Vagina (tissue), 2 donors: ENCODE measurements around the gene CTBP1. TPM values are rescaled to one million over a fixed set of nuclear protein-coding genes. Genes with fewer than 3 reads are reported as not detected.

ENCODE experiments used
- DNase-seq, 2 donors: peaks; one replicate each; pipeline ENCODE4 v3.0.0-alpha.2; 2017; ENCODE audit errors: extremely low spot score in 2 of 2
- H3K27ac ChIP-seq: fragments of 200-600 bp; sonication (generic); one replicate; pipeline ENCODE4 v1.5.1; 2019
- H3K27me3 ChIP-seq: fragments of 200-600 bp; sonication (generic); one replicate; pipeline ENCODE4 v1.5.1; 2019
- H3K36me3 ChIP-seq, 2 donors: fragments of 200-600 bp; sonication (generic); one replicate each; pipeline ENCODE4 v1.5.1; 2017 to 2019
- H3K4me1 ChIP-seq: fragments of 200-600 bp; sonication (generic); one replicate; pipeline ENCODE4 v1.5.1; 2019
- H3K4me3 ChIP-seq, 2 donors: fragments of 200-600 bp; sonication (generic); 1 replicate in 1 of 2; 2 replicates in 1 of 2; pipeline ENCODE4 v1.5.1; 2016 to 2019
- H3K9me3 ChIP-seq: fragments of 200-600 bp; sonication (generic); one replicate; pipeline ENCODE4 v1.5.1; 2019
- CTCF ChIP-seq, 3 experiments: fragments of 450-650 bp in 2 of 3; fragments of 200-600 bp in 1 of 3; sonication (generic) in 1 of 3; IDR thresholded peaks; one replicate each; pipeline ENCODE4 v1.5.1; 2017 to 2019; ENCODE audit warnings: antibody characterized with exemption in 3 of 3, mild to moderate bottlenecking in 2 of 3, moderate library complexity in 2 of 3
- POLR2A ChIP-seq, 2 donors: fragments of 450-650 bp; IDR thresholded peaks; one replicate each; pipeline ENCODE4 v1.6.1; 2017; ENCODE audit warnings: antibody characterized with exemption in 2 of 2, mild to moderate bottlenecking in 2 of 2, moderate library complexity in 2 of 2
- POLR2AphosphoS5 ChIP-seq, 2 donors: sonication (generic); formaldehyde crosslinking; IDR thresholded peaks; one replicate each; pipeline ENCODE4 v1.9.0; 2017; ENCODE audit warnings: antibody characterized with exemption in 2 of 2, mild to moderate bottlenecking in 2 of 2, low read depth in 1 of 2; ENCODE audit not compliant: insufficient read depth in 1 of 2
- intact Hi-C: fragments of 100-400 bp; cut with DNase I; formaldehyde crosslinking; loops from one replicate; pipeline ENCODE4 v1.15.1; 2023
- total RNA-seq: library from RNA; depleted of rRNA; stranded (reverse); fragments of >200 nt; gene quantifications from one replicate; pipeline ENCODE4 v1.2.3, GENCODE V29; 2016

The CTBP1 gene
- total RNA-seq, 1 donor from 2014 or later = 93.1 TPM

GRCh38 chr4:1168191-1169101 is 80.5 kb downstream of the CTBP1 start:
- TF ChIP-seq POLR2AphosphoS5 (IDR thresholded peaks at IDR 0.05; ENCODE audit: insufficient read depth in 1 of 2, low read depth in 1 of 2) = no peak
- no peak for TF ChIP-seq POLR2A (IDR thresholded peaks at IDR 0.05)
- TF ChIP-seq CTCF (IDR thresholded peaks at IDR 0.05) = no peak
- Histone ChIP-seq H3K27me3 (no peaks in the 10 kb centered on the region), H3K4me3 (peak overlapping the region in 1 of 2 donors; percentile 55), H3K9me3 (no peaks in the 10 kb centered on the region), H3K27ac (peak overlapping the region; percentile 87), H3K36me3 (peaks cover 0 to 10% of the 10 kb centered on the region in 2 donors), H3K4me1 (peaks cover 60% of the 10 kb centered on the region)
- intact Hi-C loops = loop anchor here (5.0 kb wide), 2 partner anchors 79 to 104 kb away; partner anchors contain the start of gene CTBP1
- peak in 1 of 2 donors; percentile 86 for DNase-seq

GRCh38 chr4:1167244-1167949 is 81.5 kb downstream of the CTBP1 start:
- Histone ChIP-seq H3K9me3 (no peaks in the 10 kb centered on the region), H3K27ac (peak overlapping the region; percentile 82), H3K27me3 (no peaks in the 10 kb centered on the region), H3K4me3 (peak overlapping the region; percentile 47 to 55), H3K36me3 (peaks cover 0 to 10% of the 10 kb centered on the region in 2 donors), H3K4me1 (peaks cover 53% of the 10 kb centered on the region)
- peak in 1 of 2 donors; percentile 90 for DNase-seq
- intact Hi-C loops = loop anchor here (5.0 kb wide), 2 partner anchors 80 to 105 kb away; partner anchors contain the start of gene CTBP1
- TF ChIP-seq CTCF (IDR thresholded peaks at IDR 0.05) (peak; percentile 79 to 90 (median 89)), POLR2AphosphoS5 (IDR thresholded peaks at IDR 0.05; ENCODE audit: insufficient read depth in 1 of 2, low read depth in 1 of 2) (peak in 1 of 2 donors; percentile 76), POLR2A (IDR thresholded peaks at IDR 0.05) (no peak)

GRCh38 chr4:1166509-1167243 is 82.3 kb downstream of the CTBP1 start:
- DNase-seq = peak in 1 of 2 donors; percentile 87

More at GRCh38 chr4:1166509-1167243, 82.3 kb downstream of the CTBP1 start:
- intact Hi-C loops = loop anchor here (5.0 kb wide), 2 partner anchors 81 to 106 kb away; partner anchors contain the start of gene CTBP1
- peaks cover 0 to 10% of the 10 kb centered on the region in 2 donors for H3K36me3 ChIP-seq
- H3K9me3 ChIP-seq = no peaks in the 10 kb centered on the region
- H3K4me1 ChIP-seq = peaks cover 46% of the 10 kb centered on the region
- TF ChIP-seq POLR2AphosphoS5 (IDR thresholded peaks at IDR 0.05; ENCODE audit: insufficient read depth in 1 of 2, low read depth in 1 of 2) = no peak
- no peak for TF ChIP-seq CTCF (IDR thresholded peaks at IDR 0.05)
- no peak for TF ChIP-seq POLR2A (IDR thresholded peaks at IDR 0.05)
- peak overlapping the region; percentile 47 to 55 for H3K4me3 ChIP-seq
- H3K27ac ChIP-seq = peak overlapping the region; percentile 82
- no peaks in the 10 kb centered on the region for H3K27me3 ChIP-seq
